HEK293 (cell line): ENCODE measurements around the gene RORB.

Experiments used
- CTCF ChIA-PET: fragments of 350-600 bp; formaldehyde crosslinking; extraction: SDS; loops from one replicate; lab custom pipeline; 2021; ENCODE audit warnings: antibody characterized with exemption; lab: Yijun Ruan, JAX
- POLR2A ChIA-PET: fragments of 300-600 bp; formaldehyde crosslinking; extraction: SDS; loops from one replicate; lab custom pipeline; 2020; ENCODE audit warnings: antibody characterized with exemption, inconsistent platforms; lab: Yijun Ruan, JAX
- H3K27ac ChIP-seq: fragments of 200-500 bp; sonication (Bioruptor generic); 2 replicates; pipeline ENCODE4 v1.5.1; 2014; ENCODE audit warnings: low read depth, low read length, control low read depth, inconsistent platforms; ENCODE audit errors: extremely low read depth
- H3K36me3 ChIP-seq, 2 experiments: fragments of 200-500 bp in 1 of 2; sonication (Bioruptor generic) in 1 of 2; 1 replicate in 1 of 2; 2 replicates in 1 of 2; pipeline ENCODE4 v1.5.1; 2014 to 2017; ENCODE audit warnings: inconsistent platforms in 2 of 2, low read length in 2 of 2; ENCODE audit not compliant: control insufficient read depth in 2 of 2, insufficient read depth in 1 of 2
- H3K4me1 ChIP-seq: fragments of 200-500 bp; sonication (Bioruptor generic); 2 replicates; pipeline ENCODE4 v1.5.1; 2014; ENCODE audit warnings: mild to moderate bottlenecking, low read length, inconsistent platforms; ENCODE audit not compliant: control insufficient read depth, insufficient read depth
- H3K4me3 ChIP-seq: 2 replicates; pipeline ENCODE4 v1.5.1; 2011; ENCODE audit warnings: low read depth, mild to moderate bottlenecking, control low read depth, low read length, moderate library complexity
- H3K9me3 ChIP-seq: fragments of 200-500 bp; sonication (Bioruptor generic); 2 replicates; pipeline ENCODE4 v1.5.1; 2014; ENCODE audit warnings: low read depth, low read length, inconsistent platforms; ENCODE audit not compliant: control insufficient read depth, insufficient read depth
- KLF1 ChIP-seq: fragments of 450-650 bp; formaldehyde crosslinking; IDR thresholded peaks from 2 replicates; pipeline ENCODE4 v1.5.1; 2016; ENCODE audit warnings: missing biosample characterization, missing genetic modification characterization
- SP7 ChIP-seq: fragments of 450-650 bp; formaldehyde crosslinking; IDR thresholded peaks from 2 replicates; pipeline ENCODE4 v1.5.1; 2016; ENCODE audit warnings: missing biosample characterization, missing genetic modification characterization
- YY2 ChIP-seq: fragments of 450-650 bp; formaldehyde crosslinking; IDR thresholded peaks from 2 replicates; pipeline ENCODE4 v1.5.1; 2016; ENCODE audit warnings: missing biosample characterization, missing genetic modification characterization
- ZEB2 ChIP-seq: fragments of 450-650 bp; formaldehyde crosslinking; IDR thresholded peaks from 2 replicates; pipeline ENCODE4 v1.5.1; 2016; ENCODE audit warnings: missing biosample characterization, missing genetic modification characterization
- ZNF140 ChIP-seq: fragments of 450-650 bp; formaldehyde crosslinking; IDR thresholded peaks from 2 replicates; pipeline ENCODE4 v1.5.1; 2016; ENCODE audit warnings: missing biosample characterization, missing genetic modification characterization
- ZNF354C ChIP-seq: fragments of 450-650 bp; formaldehyde crosslinking; IDR thresholded peaks from 2 replicates; pipeline ENCODE4 v1.5.1; 2016; ENCODE audit warnings: missing biosample characterization, missing genetic modification characterization, low read depth, borderline replicate concordance
- ZNF426 ChIP-seq: fragments of 450-650 bp; formaldehyde crosslinking; IDR thresholded peaks from 2 replicates; pipeline ENCODE4 v1.5.1; 2017; ENCODE audit warnings: missing biosample characterization, missing genetic modification characterization, mild to moderate bottlenecking, inconsistent platforms, moderate library complexity
- ZNF626 ChIP-seq: fragments of 450-650 bp; sonication (Bioruptor Pico); formaldehyde crosslinking; IDR thresholded peaks from 2 replicates; pipeline ENCODE4 v1.5.1; 2018; ENCODE audit warnings: missing biosample characterization, missing genetic modification characterization, inconsistent platforms
- ZNF629 ChIP-seq: fragments of 450-650 bp; formaldehyde crosslinking; IDR thresholded peaks from 2 replicates; pipeline ENCODE4 v1.5.1; 2017; ENCODE audit warnings: missing biosample characterization, missing genetic modification characterization
- ZNF654 ChIP-seq: fragments of 450-650 bp; formaldehyde crosslinking; IDR thresholded peaks from 2 replicates; pipeline ENCODE4 v1.5.1; 2016; ENCODE audit warnings: low read depth, missing biosample characterization, missing genetic modification characterization
- ZNF747 ChIP-seq: fragments of 450-650 bp; formaldehyde crosslinking; IDR thresholded peaks from 2 replicates; pipeline ENCODE4 v1.5.1; 2016; ENCODE audit warnings: missing biosample characterization, missing genetic modification characterization
- ZSCAN16 ChIP-seq: fragments of 450-650 bp; formaldehyde crosslinking; IDR thresholded peaks from 2 replicates; pipeline ENCODE4 v1.5.1; 2016; ENCODE audit warnings: missing biosample characterization, missing genetic modification characterization
- TF ChIP-seq, protein P1 (sequence below): fragments of 450-650 bp; formaldehyde crosslinking; conservative IDR thresholded peaks from 2 replicates; pipeline ENCODE4 v1.5.1; 2016; ENCODE audit warnings: low read depth, missing biosample characterization, missing genetic modification characterization
- TF ChIP-seq, protein P2 (sequence below): fragments of 450-650 bp; formaldehyde crosslinking; IDR thresholded peaks from 2 replicates; pipeline ENCODE4 v1.5.1; 2016; ENCODE audit warnings: missing biosample characterization, missing genetic modification characterization, borderline replicate concordance
- TF ChIP-seq, protein P3 (sequence below): fragments of 450-650 bp; formaldehyde crosslinking; IDR thresholded peaks from 2 replicates; pipeline ENCODE4 v1.5.1; 2016; ENCODE audit warnings: missing biosample characterization, missing genetic modification characterization
- TF ChIP-seq, protein P4 (sequence below): fragments of 450-650 bp; formaldehyde crosslinking; IDR thresholded peaks from 2 replicates; pipeline ENCODE4 v1.5.1; 2016; ENCODE audit warnings: missing biosample characterization, missing genetic modification characterization

The RORB gene

DNA sequence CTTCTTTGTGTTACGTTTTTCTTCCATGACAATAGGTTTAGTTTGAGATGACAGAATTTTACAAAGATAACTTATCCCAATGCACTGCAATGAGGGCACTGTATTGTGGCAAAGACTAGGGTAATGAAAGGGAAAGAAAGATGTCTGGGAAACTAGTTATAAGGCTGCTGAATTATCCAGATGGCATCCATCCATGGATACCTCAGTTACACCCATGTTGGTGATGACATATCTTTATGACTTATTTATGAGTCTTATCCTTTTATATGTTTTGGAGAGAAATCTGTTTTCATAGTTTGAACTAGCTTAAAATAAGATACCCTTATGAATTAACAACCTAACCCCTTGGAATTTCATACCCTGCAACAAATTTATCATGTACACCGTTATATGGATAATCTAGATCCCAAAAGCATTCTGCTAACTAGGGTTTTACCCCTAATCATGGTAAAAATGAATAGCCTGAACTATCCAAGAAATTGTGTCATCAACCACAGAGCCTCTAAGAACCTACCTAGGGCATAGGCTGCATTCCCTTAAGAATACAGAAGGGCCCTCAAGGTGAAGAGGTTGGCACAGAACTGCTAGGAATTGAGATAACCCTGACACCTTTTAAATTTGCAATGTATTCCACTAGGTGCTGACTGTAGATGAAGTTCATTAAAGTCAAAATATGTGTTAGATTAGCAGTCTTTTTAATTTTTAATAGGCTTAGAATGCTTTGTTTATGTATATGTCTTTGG, 49.5 kb upstream of the RORB start (continued):
- TF ChIP-seq, protein P1, sequence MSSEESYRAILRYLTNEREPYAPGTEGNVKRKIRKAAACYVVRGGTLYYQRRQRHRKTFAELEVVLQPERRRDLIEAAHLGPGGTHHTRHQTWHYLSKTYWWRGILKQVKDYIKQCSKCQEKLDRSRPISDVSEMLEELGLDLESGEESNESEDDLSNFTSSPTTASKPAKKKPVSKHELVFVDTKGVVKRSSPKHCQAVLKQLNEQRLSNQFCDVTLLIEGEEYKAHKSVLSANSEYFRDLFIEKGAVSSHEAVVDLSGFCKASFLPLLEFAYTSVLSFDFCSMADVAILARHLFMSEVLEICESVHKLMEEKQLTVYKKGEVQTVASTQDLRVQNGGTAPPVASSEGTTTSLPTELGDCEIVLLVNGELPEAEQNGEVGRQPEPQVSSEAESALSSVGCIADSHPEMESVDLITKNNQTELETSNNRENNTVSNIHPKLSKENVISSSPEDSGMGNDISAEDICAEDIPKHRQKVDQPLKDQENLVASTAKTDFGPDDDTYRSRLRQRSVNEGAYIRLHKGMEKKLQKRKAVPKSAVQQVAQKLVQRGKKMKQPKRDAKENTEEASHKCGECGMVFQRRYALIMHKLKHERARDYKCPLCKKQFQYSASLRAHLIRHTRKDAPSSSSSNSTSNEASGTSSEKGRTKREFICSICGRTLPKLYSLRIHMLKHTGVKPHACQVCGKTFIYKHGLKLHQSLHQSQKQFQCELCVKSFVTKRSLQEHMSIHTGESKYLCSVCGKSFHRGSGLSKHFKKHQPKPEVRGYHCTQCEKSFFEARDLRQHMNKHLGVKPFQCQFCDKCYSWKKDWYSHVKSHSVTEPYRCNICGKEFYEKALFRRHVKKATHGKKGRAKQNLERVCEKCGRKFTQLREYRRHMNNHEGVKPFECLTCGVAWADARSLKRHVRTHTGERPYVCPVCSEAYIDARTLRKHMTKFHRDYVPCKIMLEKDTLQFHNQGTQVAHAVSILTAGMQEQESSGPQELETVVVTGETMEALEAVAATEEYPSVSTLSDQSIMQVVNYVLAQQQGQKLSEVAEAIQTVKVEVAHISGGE, result no peak
- TF ChIP-seq ZEB2 (tag by site-specific recombination), result no peak
- no peak for TF ChIP-seq ZNF626
- TF ChIP-seq YY2, result no peak

DNA sequence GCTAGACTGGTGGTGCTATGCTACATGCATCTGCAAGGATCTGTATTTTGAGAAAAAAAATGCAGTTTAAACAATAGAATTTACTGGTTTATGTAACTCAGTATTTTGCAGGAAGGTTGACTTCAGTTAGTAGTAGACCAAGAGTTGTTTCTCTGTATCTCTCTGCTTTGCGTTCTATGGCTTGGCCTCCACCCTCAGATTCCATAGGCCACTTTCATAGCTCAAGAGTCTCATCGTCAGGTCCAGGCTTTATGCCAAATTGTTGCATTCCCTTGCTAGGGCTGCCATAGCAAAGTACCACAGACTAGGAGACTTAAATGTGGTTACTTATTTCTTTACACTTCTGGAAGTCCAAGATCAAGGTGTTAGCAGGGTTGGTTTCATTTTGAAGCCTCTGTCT, 48.1 kb upstream of the RORB start:
- CTCF ChIA-PET, result no interaction called here

More for the DNA sequence above, 48.1 kb upstream of the RORB start:
- Histone ChIP-seq H3K4me3 (no peak overlapping the region), H3K27ac (no peak overlapping the region), H3K9me3 (no peaks in the 10 kb centered on the region), H3K36me3 (no peaks in the 10 kb centered on the region), H3K4me1 (no peaks in the 10 kb centered on the region)
- POLR2A ChIA-PET, result no interaction called here
- TF ChIP-seq, protein P2, sequence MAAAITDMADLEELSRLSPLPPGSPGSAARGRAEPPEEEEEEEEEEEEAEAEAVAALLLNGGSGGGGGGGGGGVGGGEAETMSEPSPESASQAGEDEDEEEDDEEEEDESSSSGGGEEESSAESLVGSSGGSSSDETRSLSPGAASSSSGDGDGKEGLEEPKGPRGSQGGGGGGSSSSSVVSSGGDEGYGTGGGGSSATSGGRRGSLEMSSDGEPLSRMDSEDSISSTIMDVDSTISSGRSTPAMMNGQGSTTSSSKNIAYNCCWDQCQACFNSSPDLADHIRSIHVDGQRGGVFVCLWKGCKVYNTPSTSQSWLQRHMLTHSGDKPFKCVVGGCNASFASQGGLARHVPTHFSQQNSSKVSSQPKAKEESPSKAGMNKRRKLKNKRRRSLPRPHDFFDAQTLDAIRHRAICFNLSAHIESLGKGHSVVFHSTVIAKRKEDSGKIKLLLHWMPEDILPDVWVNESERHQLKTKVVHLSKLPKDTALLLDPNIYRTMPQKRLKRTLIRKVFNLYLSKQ, result no peak
- TF ChIP-seq ZEB2 (tag by site-specific recombination) (no peak), ZNF629 (tag by site-specific recombination) (no peak), ZNF140 (tag by site-specific recombination) (no peak), ZNF654 (tag by site-specific recombination) (no peak), ZNF747 (tag by site-specific recombination) (no peak), ZNF354C (no peak), KLF1 (tag by site-specific recombination) (no peak), ZNF426 (tag by site-specific recombination) (no peak), SP7 (tag by site-specific recombination) (no peak), ZSCAN16 (tag by site-specific recombination) (no peak)
- TF ChIP-seq, protein P3, sequence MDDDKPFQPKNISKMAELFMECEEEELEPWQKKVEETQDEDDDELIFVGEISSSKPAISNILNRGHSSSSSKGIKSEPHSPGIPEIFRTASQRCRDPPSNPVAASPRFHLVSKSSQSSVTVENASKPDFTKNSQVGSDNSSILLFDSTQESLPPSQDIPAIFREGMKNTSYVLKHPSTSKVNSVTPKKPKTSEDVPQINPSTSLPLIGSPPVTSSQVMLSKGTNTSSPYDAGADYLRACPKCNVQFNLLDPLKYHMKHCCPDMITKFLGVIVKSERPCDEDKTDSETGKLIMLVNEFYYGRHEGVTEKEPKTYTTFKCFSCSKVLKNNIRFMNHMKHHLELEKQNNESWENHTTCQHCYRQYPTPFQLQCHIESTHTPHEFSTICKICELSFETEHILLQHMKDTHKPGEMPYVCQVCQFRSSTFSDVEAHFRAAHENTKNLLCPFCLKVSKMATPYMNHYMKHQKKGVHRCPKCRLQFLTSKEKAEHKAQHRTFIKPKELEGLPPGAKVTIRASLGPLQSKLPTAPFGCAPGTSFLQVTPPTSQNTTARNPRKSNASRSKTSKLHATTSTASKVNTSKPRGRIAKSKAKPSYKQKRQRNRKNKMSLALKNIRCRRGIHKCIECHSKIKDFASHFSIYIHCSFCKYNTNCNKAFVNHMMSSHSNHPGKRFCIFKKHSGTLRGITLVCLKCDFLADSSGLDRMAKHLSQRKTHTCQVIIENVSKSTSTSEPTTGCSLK (tag by site-specific recombination), result no peak
- TF ChIP-seq, protein P1, result no peak
- TF ChIP-seq, protein P4, sequence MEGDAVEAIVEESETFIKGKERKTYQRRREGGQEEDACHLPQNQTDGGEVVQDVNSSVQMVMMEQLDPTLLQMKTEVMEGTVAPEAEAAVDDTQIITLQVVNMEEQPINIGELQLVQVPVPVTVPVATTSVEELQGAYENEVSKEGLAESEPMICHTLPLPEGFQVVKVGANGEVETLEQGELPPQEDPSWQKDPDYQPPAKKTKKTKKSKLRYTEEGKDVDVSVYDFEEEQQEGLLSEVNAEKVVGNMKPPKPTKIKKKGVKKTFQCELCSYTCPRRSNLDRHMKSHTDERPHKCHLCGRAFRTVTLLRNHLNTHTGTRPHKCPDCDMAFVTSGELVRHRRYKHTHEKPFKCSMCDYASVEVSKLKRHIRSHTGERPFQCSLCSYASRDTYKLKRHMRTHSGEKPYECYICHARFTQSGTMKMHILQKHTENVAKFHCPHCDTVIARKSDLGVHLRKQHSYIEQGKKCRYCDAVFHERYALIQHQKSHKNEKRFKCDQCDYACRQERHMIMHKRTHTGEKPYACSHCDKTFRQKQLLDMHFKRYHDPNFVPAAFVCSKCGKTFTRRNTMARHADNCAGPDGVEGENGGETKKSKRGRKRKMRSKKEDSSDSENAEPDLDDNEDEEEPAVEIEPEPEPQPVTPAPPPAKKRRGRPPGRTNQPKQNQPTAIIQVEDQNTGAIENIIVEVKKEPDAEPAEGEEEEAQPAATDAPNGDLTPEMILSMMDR (tag by site-specific recombination), result no peak
